Activated naive CD4-positive, alpha-beta T cell treated with anti-CD3 and anti-CD28 coated beads for 36 hours (primary cell): Measurements from ENCODE around the gene PSMD7. TPM values are rescaled to one million over a fixed set of nuclear protein-coding genes. Genes with fewer than 3 reads are reported as not detected.

Source experiments
- CTCF ChIA-PET: fragments of 350-600 bp; sonication (Branson Sonifier 250); formaldehyde crosslinking; loops from one replicate; lab custom pipeline; 2021; ENCODE audit warnings: antibody characterized with exemption; lab: Charles Lee
- DNase-seq: peaks from one replicate; pipeline ENCODE4 v3.0.0-alpha.2; 2020
- H3K27ac Mint-ChIP-seq: one replicate; pipeline ENCODE4 v1.8.0; 2021; ENCODE audit warnings: mild to moderate bottlenecking, mixed read lengths
- H3K27me3 Mint-ChIP-seq: one replicate; pipeline ENCODE4 v1.8.0; 2021; ENCODE audit warnings: low read depth, mixed read lengths
- H3K36me3 Mint-ChIP-seq: one replicate; pipeline ENCODE4 v1.8.0; 2021; ENCODE audit warnings: low read depth, mixed read lengths
- H3K4me1 Mint-ChIP-seq: one replicate; pipeline ENCODE4 v1.8.0; 2021; ENCODE audit warnings: low read depth, mixed read lengths
- H3K4me3 Mint-ChIP-seq: one replicate; pipeline ENCODE4 v1.8.0; 2021; ENCODE audit warnings: mild to moderate bottlenecking, moderate library complexity, mixed read lengths
- H3K9me3 Mint-ChIP-seq: one replicate; pipeline ENCODE4 v1.8.0; 2021; ENCODE audit warnings: mixed read lengths
- intact Hi-C: fragments of 100-400 bp; cut with micrococcal nuclease; formaldehyde crosslinking; loops from one replicate; pipeline ENCODE4 v1.15.1; 2023
- total RNA-seq, 2 experiments: library from RNA; stranded (reverse); gene quantifications; one replicate each; pipeline ENCODE4 v1.2.3, GENCODE V29; 2021

PSMD7 gene
- total RNA-seq, 2 experiments from 2014 or later = 113 to 114 TPM

GRCh38 chr16:74298104-74298503 lies 1.5 kb downstream of the PSMD7 start:
- intact Hi-C loops = loop anchor here (5.0 to 10.0 kb wide), 4 partner anchors 329 to 1164 kb away; partner anchors contain the start of genes CFDP1 and TMEM170A

DNA sequence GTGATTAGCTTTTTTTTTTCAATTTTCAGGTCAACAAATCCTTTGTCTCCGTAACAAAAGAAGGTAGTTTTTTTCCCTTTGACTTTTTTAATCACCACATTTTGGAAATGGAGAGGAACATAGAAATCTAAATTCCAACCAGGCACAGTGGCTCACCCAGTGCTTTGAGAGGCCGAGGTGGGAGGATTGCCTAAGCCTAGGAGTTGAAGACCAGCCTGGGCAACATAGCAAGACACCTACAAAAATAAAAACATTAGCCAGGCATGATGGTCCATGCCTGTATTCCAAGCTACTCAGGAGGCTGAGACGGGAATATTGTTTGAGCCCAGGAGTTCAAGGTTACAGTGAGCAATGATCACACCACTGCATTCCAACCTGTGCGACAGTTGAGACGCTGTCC lies 5.7 kb downstream of the PSMD7 start:
- H3K4me3 Mint-ChIP-seq = no peak overlapping the region
- CTCF ChIA-PET = interaction anchor here (0.6 kb wide), 1 partner anchor 345 kb away, joined by 3 read pairs; no protein-coding TSS in a partner anchor
- intact Hi-C loops = no loop called here
- DNase-seq = no peak
- no peaks in the 10 kb centered on the region for H3K27me3 Mint-ChIP-seq
- H3K4me1 Mint-ChIP-seq = peaks cover 20% of the 10 kb centered on the region
- no peak overlapping the region for H3K27ac Mint-ChIP-seq
- H3K36me3 Mint-ChIP-seq = peaks cover 44% of the 10 kb centered on the region
- no peaks in the 10 kb centered on the region for H3K9me3 Mint-ChIP-seq

More at GRCh38 chr16:74298104-74298503, 1.5 kb downstream of the PSMD7 start:
- CTCF ChIA-PET = interaction anchor here (0.6 to 4.4 kb wide), 2 partner anchors 11 to 13 kb away, joined by 3 to 20 read pairs; no protein-coding TSS in a partner anchor
- DNase-seq = no peak
- peak overlapping the region; percentile 92 for H3K4me3 Mint-ChIP-seq
- peaks cover 34% of the 10 kb centered on the region for H3K36me3 Mint-ChIP-seq
- H3K27ac Mint-ChIP-seq = peak overlapping the region; percentile 93
- no peaks in the 10 kb centered on the region for H3K27me3 Mint-ChIP-seq
- H3K4me1 Mint-ChIP-seq = peaks cover 32% of the 10 kb centered on the region
- H3K9me3 Mint-ChIP-seq = no peaks in the 10 kb centered on the region

DNA sequence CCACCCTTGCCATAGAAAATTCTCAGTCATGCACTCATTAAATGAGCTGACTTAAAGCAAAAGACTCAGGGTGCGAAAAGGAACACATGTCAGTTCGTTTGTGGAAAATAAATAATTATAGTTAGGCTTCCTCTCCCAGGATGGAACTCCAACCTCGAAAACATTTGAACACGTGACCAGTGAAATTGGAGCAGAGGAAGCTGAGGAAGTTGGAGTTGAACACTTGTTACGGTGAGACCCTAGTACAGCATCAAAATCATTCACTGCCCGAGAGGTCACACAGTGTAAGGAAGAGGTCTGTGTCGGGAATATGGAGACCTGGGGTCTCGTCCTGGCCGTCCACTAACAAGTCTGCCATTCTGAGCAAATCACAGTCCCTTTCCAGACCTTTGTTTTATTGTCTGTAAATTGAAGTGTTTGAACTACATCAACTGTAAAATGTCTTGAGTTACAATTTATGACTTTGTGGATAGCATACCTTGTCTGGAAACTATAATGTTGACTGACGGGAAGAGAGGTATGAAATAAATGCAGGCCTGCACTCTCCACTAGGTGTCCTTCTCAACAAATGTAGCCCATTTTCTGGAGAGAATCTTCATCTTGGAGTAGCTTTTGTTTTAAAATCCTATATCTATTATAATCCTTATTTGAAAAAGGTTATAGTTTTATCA lies 7.7 kb downstream of the PSMD7 start:
- H3K27me3 Mint-ChIP-seq = no peaks in the 10 kb centered on the region
- no peak overlapping the region for H3K4me3 Mint-ChIP-seq
- H3K4me1 Mint-ChIP-seq = peaks cover 5% of the 10 kb centered on the region
- H3K9me3 Mint-ChIP-seq = no peaks in the 10 kb centered on the region
- DNase-seq = no peak
- no peak overlapping the region for H3K27ac Mint-ChIP-seq
- CTCF ChIA-PET = interaction anchor here (0.6 to 2.0 kb wide), 6 partner anchors 7 to 221 kb away, joined by 3 to 6 read pairs (median 4); no protein-coding TSS in a partner anchor
- intact Hi-C loops = no loop called here
- H3K36me3 Mint-ChIP-seq = peaks cover 39% of the 10 kb centered on the region

GRCh38 chr16:74304835-74305176 lies 8.2 kb downstream of the PSMD7 start:
- H3K4me1 Mint-ChIP-seq = peaks cover 2% of the 10 kb centered on the region
- CTCF ChIA-PET = interaction anchor here (1.0 to 2.0 kb wide), 5 partner anchors 8 to 221 kb away, joined by 3 to 6 read pairs (median 4); no protein-coding TSS in a partner anchor
- intact Hi-C loops = no loop called here
- H3K4me3 Mint-ChIP-seq = no peak overlapping the region
- no peaks in the 10 kb centered on the region for H3K9me3 Mint-ChIP-seq
- no peak overlapping the region for H3K27ac Mint-ChIP-seq
- peaks cover 34% of the 10 kb centered on the region for H3K36me3 Mint-ChIP-seq
- H3K27me3 Mint-ChIP-seq = no peaks in the 10 kb centered on the region
- DNase-seq = no peak

GRCh38 chr16:74305281-74305680 lies 8.7 kb downstream of the PSMD7 start:
- H3K27ac Mint-ChIP-seq = no peak overlapping the region
- no peaks in the 10 kb centered on the region for H3K27me3 Mint-ChIP-seq
- no peak for DNase-seq
- peaks cover 30% of the 10 kb centered on the region for H3K36me3 Mint-ChIP-seq
- intact Hi-C loops = no loop called here
- H3K9me3 Mint-ChIP-seq = no peaks in the 10 kb centered on the region
- CTCF ChIA-PET = interaction anchor here (1.2 to 2.0 kb wide), 4 partner anchors 8 to 19 kb away, joined by 3 to 6 read pairs (median 4); no protein-coding TSS in a partner anchor
- no peaks in the 10 kb centered on the region for H3K4me1 Mint-ChIP-seq
- H3K4me3 Mint-ChIP-seq = no peak overlapping the region

DNA sequence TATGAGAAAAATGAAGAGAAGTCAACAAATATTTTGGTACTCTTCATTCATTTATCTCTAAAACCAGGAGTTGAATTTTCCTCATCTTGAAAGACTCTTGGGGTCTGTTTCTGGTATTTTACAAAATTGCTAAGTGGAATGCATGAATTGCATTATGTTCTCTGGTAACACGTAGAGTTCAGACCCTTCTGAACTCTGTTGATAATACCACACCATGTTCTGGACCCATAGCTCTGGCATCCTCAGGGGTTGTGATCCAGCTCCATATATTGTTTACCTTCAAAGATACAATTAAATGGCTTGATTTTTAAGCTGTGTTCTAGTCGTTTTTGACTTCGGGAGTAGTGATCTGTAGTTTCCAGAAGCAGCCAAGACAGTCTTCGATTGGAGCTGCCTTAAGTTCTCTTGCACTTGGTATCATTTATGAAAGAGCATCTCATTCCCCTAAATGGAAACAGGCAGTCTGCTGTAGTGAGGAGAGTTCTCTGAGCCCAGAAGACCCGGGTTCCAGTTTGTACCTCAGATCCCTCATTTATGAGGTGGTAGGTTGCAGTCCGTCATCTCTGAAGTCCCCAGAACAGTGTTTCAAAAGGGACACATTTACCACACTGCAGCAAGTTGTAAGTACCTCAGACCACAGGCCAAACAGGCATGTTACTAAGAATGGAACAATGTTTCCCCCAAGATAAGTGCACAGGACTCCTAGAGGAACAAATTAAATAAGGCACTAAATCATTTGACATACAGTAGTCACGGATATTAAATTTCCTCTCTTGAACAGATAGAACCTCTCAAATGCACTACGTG lies 9.6 kb downstream of the PSMD7 start:
- no peak for DNase-seq
- CTCF ChIA-PET = interaction anchor here (1.7 to 2.0 kb wide), 2 partner anchors 9 to 10 kb away, joined by 4 to 5 read pairs; no protein-coding TSS in a partner anchor
- intact Hi-C loops = no loop called here
- no peaks in the 10 kb centered on the region for H3K27me3 Mint-ChIP-seq
- no peaks in the 10 kb centered on the region for H3K4me1 Mint-ChIP-seq
- no peak overlapping the region for H3K27ac Mint-ChIP-seq
- no peaks in the 10 kb centered on the region for H3K9me3 Mint-ChIP-seq
- H3K36me3 Mint-ChIP-seq = peaks cover 25% of the 10 kb centered on the region
- H3K4me3 Mint-ChIP-seq = no peak overlapping the region

GRCh38 chr16:74307383-74307782 lies 10.8 kb downstream of the PSMD7 start:
- H3K36me3 Mint-ChIP-seq = peaks cover 18% of the 10 kb centered on the region
- no peaks in the 10 kb centered on the region for H3K9me3 Mint-ChIP-seq
- no peak overlapping the region for H3K4me3 Mint-ChIP-seq
- H3K27me3 Mint-ChIP-seq = no peaks in the 10 kb centered on the region
- H3K4me1 Mint-ChIP-seq = no peaks in the 10 kb centered on the region
- intact Hi-C loops = no loop called here
- no peak overlapping the region for H3K27ac Mint-ChIP-seq
- no peak for DNase-seq
- CTCF ChIA-PET = interaction anchor here (3.5 kb wide), 1 partner anchor 9 kb away, joined by 20 read pairs; no protein-coding TSS in a partner anchor

DNA sequence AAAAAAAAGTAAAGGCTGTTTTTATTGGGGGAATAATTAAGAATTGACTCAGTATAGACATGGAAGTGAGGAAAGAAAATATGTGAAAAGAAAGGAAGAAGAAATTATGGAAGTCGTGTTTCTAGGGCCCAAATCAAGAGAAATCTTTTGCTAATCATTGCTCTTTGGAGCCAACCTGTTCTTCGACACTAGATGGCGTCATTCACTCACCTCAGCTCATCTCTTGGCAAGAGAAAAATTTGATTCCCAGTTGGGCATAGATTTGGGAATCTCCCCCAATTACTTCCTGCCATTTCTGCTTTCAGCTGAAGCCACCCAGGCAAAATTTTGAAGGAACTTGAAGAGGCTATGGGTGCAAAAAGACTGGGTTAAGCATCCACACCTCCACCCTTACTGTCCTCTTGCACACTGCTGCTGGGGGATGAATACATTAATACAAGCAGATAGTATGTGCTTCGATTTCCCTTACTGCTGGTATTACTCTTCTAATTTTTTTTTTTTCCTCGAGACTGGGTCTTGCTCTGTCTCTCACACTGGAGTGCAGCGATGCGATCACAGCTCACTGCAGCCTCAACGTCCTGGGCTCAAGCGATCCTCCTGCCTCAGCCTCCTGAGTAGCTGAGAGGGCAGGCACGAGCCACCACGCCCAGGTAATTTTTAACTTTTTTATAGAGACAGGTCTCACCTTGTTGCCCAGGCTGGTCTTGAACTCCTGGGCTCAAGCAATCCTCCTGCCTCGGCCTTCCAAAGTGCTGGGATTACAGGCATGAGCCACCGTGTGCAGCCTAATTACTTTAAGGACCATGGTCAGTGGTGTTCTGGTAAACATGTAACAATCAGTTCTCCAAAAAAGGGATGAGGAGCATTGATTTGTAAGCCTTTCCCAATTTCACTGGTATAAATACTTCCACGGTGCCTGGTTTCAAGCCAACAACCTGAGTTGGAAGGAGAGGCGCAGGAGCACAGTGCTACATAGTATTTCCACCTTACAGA lies 13.5 kb downstream of the PSMD7 start:
- CTCF ChIA-PET = interaction anchor here (0.6 to 3.5 kb wide), 5 partner anchors 11 to 427 kb away, joined by 3 to 20 read pairs (median 3); no protein-coding TSS in a partner anchor
- DNase-seq = peak; percentile 44
- peaks cover 12% of the 10 kb centered on the region for H3K36me3 Mint-ChIP-seq
- H3K4me1 Mint-ChIP-seq = no peaks in the 10 kb centered on the region
- H3K27ac Mint-ChIP-seq = no peak overlapping the region
- H3K4me3 Mint-ChIP-seq = no peak overlapping the region
- no peaks in the 10 kb centered on the region for H3K9me3 Mint-ChIP-seq
- H3K27me3 Mint-ChIP-seq = no peaks in the 10 kb centered on the region
- intact Hi-C loops = loop anchor here (2.0 kb wide), 1 partner anchor 121 kb away; no protein-coding TSS in a partner anchor

DNA sequence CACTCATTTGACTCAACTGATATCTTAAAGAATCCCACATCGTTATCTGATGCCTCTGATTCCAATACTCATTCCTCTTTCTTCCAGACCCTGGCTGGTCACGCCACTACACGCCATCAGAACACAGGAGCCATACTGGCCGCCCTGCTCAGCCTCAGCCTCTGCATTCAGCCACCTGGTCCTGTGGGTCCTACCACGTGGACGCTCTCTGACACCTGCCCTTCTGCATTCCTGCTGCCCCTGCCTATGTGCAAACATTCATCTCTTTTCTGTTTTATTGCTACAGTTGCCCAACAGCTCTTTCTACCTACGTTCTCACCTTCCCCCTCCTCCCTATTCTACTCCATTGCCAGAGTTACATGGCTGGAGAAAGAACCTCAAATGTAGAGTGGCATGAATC lies 18.4 kb downstream of the PSMD7 start:
- Mint-ChIP-seq H3K4me3 (no peak overlapping the region), H3K36me3 (peaks cover 5% of the 10 kb centered on the region), H3K4me1 (no peaks in the 10 kb centered on the region), H3K27me3 (no peaks in the 10 kb centered on the region), H3K27ac (no peak overlapping the region), H3K9me3 (no peaks in the 10 kb centered on the region)
- intact Hi-C loops = no loop called here
- DNase-seq = no peak
- CTCF ChIA-PET = interaction anchor here (0.7 to 1.7 kb wide), 2 partner anchors 10 to 412 kb away, joined by 3 to 5 read pairs; no protein-coding TSS in a partner anchor

DNA sequence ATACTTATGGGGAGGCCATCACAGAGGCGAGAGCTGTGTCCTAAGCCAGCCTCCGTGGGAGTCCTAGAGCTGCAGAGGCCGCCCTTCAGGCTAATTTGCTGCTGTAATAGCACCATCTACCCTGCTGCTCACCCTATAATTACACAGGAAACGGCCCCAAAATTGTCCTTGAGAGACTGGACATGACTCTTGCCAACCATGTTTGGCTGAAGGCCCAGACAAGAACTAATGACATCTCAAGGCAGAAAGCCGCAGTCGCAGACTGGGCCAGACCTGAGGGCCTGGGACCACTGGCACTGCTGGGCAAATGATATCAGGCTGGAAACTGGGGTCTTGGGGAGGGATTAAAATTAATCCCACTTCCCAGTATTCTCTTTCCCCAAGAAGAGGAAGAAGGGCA lies 24.1 kb downstream of the PSMD7 start:
- intact Hi-C loops = no loop called here
- no peaks in the 10 kb centered on the region for H3K27me3 Mint-ChIP-seq
- no peak overlapping the region for H3K4me3 Mint-ChIP-seq
- H3K27ac Mint-ChIP-seq = no peak overlapping the region
- H3K4me1 Mint-ChIP-seq = no peaks in the 10 kb centered on the region
- CTCF ChIA-PET = interaction anchor here (1.1 kb wide), 1 partner anchor 10 kb away, joined by 3 read pairs; no protein-coding TSS in a partner anchor
- H3K9me3 Mint-ChIP-seq = no peaks in the 10 kb centered on the region
- DNase-seq = no peak
- no peaks in the 10 kb centered on the region for H3K36me3 Mint-ChIP-seq

GRCh38 chr16:74321356-74321755 lies 24.7 kb downstream of the PSMD7 start:
- H3K27me3 Mint-ChIP-seq = no peaks in the 10 kb centered on the region
- intact Hi-C loops = no loop called here
- no peak overlapping the region for H3K27ac Mint-ChIP-seq
- H3K9me3 Mint-ChIP-seq = no peaks in the 10 kb centered on the region
- H3K4me3 Mint-ChIP-seq = no peak overlapping the region
- no peaks in the 10 kb centered on the region for H3K4me1 Mint-ChIP-seq
- peaks cover 1% of the 10 kb centered on the region for H3K36me3 Mint-ChIP-seq
- DNase-seq = no peak
- CTCF ChIA-PET = interaction anchor here (0.7 to 1.1 kb wide), 2 partner anchors 11 to 541 kb away, joined by 3 to 5 read pairs; no protein-coding TSS in a partner anchor
